Upper lobe of left lung (tissue), 4 donors: Measurements from ENCODE around the gene MRPS34.

ENCODE experiments used
- CTCF ChIP-seq, 6 experiments: fragments of 450-650 bp in 4 of 6; fragments of 200-600 bp in 2 of 6; sonication (generic) in 2 of 6; IDR thresholded peaks; one replicate each; pipeline ENCODE4 v1.5.1; 2016 to 2019; ENCODE audit warnings: antibody characterized with exemption in 6 of 6
- POLR2A ChIP-seq, 4 donors: fragments of 450-650 bp; IDR thresholded peaks; one replicate each; pipeline ENCODE4 v1.5.1; 2016 to 2017; ENCODE audit warnings: antibody characterized with exemption in 4 of 4, mild to moderate bottlenecking in 2 of 4
- POLR2AphosphoS5 ChIP-seq, 2 donors: sonication (generic); formaldehyde crosslinking; IDR thresholded peaks; one replicate each; pipeline ENCODE4 v1.5.1; 2017; ENCODE audit warnings: antibody characterized with exemption in 2 of 2

- TF ChIP-seq POLR2AphosphoS5 (IDR thresholded peaks at IDR 0.05) (no peak), CTCF (IDR thresholded peaks at IDR 0.05) (no peak), POLR2A (IDR thresholded peaks at IDR 0.05) (no peak)
Measured at GRCh38 chr16:1790611-1791255, 17.8 kb upstream of the MRPS34 start.
